Measurements from ENCODE around the gene SHOX.
"Not testable (repeated sequence)": the region's sequence is repeated elsewhere in the genome, so short reads cannot be mapped to it uniquely, and the experiment has no call there.

SHOX gene

DNA sequence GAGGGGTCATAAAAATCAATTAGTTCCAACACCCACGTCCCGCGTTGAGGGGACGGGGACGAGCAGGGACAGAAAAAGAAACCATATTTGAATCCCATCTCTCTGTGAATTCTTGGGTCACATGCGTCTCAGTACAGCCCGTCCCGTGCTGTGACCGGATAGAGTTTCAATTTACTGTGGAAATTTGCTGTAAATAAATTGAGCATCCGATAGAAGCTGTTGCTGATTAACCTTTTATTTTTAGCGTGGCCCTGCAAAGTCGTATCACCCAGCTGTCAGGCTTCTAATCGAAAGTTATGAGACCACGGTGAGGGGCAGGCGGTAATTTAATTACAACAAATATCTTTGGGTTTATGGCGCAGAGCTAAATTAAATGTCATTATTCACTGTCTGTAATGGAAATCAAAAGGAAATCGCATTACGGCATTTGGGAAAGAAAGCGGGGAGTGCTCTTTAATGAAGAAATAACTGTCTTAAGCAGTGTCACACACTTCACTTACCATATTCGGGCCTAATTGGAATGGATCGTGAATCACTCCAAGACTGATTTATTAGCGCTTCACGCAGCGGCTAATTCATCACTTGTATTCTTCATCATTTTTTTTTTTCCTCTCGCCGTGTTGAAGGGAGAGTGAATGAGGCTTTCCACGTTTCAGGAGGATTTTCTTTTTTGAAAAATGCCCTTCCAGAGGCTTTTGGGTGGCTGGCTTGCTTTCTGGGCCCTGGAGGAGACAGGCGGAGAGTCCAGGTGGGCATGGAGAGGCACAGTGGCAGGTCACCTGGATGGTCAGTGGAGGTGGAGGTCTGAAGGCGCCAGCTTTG lies 7.3 kb downstream of the SHOX start:
- no peak for DNase-seq (ENCODE audit: low spot score)

DNA sequence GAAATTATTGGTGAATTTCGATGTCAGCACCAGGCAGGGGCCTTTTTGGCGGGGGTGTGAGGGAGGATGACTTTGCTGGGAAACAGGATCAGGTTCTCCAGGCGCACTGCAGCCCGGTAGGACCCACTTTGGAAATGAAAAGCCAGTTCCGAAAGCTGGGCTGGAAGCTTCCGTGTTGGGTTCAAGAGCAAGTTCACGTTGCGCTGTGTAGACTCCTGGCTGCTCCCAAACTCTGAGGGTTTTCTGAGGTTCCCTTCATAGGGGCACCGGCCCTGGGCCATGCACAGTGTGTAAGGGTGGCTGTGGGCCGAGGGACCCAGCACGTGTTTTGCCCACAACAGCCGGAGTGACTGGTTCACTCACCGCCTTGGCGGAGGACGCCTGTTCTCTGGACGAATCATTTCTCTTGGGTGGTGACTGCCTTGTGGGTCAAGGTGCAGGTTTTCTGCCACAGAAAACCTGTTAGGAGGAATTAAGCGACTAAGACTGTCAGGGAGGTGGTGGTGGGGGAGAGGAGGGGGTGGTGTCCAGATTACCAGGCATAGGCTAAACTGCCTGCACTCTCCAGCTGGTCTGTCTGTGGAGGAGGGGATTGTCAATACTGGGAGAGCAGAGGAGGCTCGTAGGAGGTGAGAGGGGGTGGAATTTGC lies 8.0 kb downstream of the SHOX start:
- DNase-seq (ENCODE audit: low spot score), result no peak

DNA sequence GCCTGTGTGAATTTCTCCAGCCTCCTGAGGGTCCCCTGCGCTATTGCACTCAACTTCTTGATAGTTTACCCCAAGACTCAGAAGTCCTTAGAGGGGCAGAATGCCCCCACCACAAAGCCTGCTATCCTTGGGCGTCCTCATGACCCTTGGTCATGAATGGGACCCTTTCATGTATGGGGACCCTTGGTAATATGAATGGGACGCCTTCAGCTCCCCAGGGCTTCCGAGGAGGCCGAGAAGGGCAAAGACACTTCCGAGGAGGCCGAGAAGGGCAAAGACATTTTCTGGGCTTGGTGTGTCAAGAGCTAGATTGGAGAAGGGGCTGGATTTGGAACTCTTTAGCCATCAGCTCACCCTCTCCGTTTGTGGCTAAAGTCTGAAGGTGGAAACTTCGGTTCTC lies 8.6 kb downstream of the SHOX start:
- DNase-seq (ENCODE audit: low spot score), result no peak

DNA sequence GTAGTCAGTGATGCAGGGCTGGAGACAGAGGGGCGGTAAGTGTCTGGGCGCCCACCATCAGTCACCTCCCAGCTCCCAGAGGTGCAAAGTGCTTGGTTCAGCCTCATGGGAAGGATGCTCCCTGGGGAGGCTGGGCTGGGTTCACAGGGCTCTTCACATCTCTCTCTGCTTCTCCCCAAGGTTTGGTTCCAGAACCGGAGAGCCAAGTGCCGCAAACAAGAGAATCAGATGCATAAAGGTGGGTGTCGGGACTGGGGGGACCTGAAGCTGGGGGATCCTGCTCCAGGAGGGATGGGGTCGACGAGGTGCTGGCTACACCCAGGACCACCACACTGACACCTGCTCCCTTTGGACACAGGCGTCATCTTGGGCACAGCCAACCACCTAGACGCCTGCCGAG lies 10.1 kb downstream of the SHOX start:
- no peak for DNase-seq (ENCODE audit: low spot score)

DNA sequence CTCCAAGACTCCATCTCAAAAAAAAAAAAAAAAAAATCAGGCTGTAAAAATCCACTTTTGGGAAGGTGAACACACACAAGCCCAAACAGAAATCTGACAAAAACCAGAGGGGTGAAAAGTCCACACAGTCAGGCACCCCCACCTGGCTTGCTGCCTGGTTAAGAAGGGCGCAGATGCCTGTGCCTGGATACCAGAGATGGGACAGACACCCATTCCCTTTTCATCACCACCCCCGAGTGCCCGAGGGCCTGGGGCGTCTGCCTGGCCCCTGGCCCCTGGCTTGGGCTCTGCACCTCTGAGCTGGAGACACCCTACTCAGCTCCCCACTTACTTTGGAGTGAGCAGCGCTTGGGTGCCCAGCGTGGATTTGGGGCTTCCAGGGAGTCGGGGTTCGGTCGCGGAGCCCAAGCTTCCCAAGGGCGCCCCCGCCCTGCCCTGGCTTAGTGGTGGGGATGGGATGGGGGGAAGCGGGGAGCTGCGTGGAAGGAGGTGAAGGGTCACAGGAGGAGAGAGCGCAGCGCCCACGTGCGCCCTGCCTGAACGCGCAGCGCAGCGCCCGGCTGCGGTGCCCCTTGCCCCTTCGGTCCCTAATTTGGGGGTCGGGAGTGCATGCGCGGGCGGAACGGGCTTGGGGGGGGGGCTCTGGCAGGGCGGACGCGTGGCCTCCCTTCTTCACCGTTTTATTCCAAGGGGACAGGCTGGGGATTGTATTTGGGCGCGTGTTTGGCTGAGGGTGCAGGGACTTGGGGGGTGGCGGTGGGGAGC lies 11.3 kb downstream of the SHOX start:
- DNase-seq (ENCODE audit: low spot score), result no peak

DNA sequence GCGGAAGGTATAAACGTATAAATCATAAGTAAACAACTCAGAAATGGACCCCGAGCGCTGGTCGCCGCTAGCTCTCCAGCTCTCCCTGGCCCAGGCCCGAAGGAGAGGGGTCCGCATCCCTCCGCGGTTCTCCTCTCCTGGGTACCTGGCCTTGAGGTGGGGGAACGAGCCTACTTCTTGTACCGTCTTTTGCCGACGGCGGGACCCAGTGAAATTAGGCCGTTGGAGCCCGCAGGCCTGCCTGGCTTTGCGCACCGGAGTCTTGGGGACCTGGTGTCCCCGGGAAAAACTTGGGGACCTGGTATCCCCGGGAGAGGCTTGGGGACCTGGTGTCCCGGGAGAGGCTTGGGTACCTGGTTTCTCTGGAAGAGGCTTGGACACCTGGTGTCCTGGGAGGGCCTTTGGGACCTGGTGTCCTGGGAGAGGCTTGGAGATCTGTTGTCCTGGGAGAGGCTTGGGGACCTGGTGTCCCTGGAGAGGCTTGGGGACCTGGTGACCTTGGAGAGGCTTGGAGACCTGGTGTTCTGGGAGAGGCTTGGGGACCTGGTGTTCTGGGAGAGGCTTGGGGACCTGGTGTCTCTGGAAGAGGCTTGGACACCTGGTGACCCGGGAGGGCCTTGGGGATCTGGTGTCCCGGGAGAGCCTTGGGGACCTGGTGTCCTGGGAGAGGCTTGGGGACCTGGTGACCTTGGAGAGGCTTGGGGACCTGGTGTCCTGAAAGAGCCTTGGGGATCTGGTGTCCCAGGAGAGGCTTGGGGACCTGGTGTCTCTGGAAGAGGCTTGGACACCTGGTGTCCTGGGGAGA lies 12.0 kb downstream of the SHOX start:
- no peak for DNase-seq (ENCODE audit: low spot score)

DNA sequence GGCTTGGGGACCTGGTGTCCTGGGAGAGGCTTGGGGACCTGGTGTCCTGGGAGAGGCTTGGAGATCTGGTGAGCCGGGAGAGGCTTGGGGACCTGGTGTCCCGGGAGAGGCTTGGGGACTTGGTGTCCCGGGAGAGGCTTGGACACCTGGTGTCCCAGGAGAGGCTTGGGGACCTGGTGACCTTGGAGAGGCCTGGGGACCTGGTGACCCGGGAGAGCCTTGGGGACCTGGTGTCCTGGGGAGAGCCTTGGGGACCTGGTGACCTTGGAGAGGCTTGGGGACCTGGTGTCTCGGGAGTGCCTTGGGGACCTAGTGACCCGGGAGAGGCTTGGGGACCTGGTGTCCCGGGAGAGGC lies 12.6 kb downstream of the SHOX start:
- no peak for DNase-seq (ENCODE audit: low spot score)

DNA sequence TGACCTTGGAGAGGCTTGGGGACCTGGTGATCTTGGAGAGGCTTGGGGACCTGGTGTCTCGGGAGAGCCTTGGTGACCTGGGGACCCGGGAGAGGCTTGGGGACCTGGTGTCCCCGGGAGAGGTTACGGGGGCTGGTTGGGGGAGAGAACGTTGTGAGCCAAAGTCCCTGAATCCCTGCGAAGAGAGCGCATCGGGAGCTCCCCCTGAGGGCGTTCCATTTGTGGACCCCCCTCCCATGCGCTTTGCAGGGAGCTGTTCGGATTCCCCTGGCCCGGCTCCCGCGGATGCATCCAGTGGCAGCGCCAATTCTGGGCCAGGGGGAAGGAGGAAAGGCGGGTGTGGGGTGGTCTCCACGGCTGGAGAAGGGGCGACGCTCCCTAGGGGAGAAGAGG lies 13.3 kb downstream of the SHOX start:
- DNase-seq (ENCODE audit: low spot score), result no peak

DNA sequence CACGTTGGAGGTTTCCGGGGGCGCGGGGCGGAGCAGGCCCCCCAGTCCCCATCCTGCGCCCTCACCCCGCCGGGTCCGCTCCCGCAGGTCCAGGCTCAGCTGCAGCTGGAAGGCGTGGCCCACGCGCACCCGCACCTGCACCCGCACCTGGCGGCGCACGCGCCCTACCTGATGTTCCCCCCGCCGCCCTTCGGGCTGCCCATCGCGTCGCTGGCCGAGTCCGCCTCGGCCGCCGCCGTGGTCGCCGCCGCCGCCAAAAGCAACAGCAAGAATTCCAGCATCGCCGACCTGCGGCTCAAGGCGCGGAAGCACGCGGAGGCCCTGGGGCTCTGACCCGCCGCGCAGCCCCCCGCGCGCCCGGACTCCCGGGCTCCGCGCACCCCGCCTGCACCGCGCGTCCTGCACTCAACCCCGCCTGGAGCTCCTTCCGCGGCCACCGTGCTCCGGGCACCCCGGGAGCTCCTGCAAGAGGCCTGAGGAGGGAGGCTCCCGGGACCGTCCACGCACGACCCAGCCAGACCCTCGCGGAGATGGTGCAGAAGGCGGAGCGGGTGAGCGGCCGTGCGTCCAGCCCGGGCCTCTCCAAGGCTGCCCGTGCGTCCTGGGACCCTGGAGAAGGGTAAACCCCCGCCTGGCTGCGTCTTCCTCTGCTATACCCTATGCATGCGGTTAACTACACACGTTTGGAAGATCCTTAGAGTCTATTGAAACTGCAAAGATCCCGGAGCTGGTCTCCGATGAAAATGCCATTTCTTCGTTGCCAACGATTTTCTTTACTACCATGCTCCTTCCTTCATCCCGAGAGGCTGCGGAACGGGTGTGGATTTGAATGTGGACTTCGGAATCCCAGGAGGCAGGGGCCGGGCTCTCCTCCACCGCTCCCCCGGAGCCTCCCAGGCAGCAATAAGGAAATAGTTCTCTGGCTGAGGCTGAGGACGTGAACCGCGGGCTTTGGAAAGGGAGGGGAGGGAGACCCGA lies 14.0 kb downstream of the SHOX start:
- no peak for DNase-seq (ENCODE audit: low spot score)

DNA sequence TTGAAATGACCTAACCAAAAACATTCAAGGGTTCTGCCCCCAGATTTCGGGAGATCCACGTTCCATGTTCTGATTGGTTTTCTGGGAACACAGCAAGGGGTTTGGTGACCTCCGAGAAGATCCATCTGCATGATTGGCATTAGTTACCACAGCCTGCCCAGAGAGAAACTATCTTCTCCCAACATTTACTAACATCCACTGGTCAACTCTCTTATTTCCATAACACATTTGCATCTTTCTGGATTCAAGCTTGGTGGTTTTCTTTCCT lies 15.6 kb downstream of the SHOX start:
- no peak for DNase-seq (ENCODE audit: low spot score)

DNA sequence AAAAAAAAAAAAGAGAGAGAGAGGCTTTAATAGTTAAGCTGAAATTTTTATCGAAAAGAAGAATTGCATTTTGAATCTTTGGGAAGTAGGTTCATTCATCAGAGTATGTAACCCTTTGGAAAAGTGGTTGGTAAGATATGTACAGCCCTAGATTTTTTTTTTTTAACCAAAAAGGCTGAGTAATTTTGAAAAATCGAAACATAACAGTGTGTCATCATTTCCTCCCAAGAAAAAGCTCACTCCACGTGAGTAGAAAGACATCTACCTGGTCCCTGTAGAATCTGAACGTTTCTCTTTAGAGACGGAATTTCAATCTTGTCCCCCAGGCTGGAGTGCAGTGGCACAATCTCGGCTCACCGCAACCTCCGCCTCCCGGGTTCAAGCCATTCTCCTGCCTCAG lies 16.2 kb downstream of the SHOX start:
- no peak for DNase-seq (ENCODE audit: low spot score)

DNA sequence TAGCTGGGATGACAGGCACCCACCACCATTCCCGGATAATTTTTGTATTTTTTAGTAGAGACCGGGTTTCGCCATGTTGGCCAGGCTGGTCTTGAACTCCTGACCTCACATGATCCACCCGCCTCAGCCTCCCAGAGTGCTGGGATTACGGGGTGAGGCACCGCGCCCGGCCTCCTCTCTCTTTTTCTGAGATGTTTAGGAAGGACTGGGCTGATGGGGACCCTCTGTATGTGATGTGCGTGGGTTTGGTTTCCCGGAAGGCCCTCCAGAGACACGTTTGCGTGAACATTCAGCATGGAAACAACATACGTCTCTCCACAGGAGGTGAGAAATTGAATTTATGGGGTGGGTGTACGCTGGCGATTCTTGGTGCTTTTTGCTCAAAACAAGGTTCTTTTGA lies 18.6 kb downstream of the SHOX start:
- no peak for DNase-seq (ENCODE audit: low spot score)

DNA sequence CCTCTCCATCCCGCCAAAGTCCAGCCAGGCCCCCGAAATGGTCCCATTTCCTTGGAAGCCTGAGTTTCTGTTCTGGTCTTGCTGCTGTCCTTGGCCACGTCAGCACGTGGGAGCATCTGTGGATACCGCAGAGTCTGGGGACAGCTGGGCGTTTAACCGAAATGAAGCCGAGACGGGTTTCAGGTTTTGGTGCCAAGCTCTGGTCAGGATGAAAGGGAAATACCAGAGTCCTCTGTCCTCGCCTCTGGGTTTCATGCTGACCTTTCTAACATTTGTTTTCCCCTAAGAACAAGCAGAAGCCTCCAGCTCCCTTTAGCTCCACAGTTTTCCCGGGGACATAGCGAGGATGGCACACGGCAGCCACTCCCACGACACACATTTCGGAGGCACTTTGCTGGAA lies 19.7 kb downstream of the SHOX start:
- DNase-seq (ENCODE audit: low spot score), result no peak

DNA sequence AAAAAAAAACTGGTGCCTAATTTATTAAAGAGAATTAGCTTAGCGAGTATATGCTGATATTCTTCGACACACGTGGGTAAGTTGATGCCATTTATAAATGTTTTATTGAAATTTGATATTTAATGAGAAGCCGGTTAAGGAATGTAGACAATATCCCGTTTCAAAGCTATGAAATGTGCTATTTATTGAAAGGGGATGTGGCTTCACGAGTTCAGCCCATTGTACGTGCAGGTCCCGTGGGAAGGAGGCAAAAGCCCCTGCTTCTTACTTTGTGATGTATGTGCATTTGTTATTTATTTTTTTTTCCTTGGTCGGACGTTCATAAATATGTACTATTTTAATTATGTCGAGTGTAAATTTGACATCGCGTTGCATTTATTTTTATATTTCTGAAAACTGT lies 20.2 kb downstream of the SHOX start:
- DNase-seq (ENCODE audit: low spot score), result no peak

DNA sequence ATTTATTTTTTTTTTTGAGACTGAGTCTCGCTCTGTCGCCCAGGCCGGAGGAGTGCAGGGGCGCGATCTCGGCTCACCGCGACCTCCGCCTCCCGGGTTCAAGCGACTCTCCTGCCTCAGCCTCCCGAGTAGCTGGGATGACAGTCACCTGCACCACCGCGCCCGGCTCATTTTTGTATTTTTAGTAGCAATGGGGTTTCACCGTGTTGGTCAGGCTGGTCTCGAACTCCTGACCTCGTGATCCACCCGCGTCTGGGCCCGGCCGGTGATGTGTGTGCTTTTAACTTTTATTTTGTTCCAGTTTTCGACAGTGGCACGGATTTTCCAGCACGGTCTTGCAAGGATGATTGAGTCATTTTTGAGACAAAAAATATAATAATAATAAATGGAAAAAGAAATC lies 21.3 kb downstream of the SHOX start:
- not testable (repeated sequence) for DNase-seq (ENCODE audit: low spot score)

DNA sequence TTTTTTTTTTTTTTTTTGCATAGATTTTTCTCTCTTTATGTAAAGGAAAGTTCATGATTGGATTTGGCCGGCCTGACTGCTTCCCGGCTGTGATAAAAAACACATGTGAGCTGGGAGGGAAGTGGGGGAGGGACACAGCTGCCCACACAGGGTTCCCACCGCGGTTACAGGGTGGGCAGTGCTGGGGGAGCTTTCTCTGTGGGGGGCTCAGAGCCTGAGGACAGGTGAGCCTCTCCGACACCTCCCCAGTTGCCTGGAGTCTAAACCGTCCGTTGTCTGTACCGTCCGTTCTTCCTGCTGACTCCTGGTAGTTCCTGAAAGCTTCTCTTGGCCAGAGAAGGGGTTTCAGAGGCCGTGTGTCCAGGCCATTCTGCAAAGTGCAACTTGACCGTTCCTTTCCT lies 21.8 kb downstream of the SHOX start:
- DNase-seq (ENCODE audit: low spot score), result no peak

DNA sequence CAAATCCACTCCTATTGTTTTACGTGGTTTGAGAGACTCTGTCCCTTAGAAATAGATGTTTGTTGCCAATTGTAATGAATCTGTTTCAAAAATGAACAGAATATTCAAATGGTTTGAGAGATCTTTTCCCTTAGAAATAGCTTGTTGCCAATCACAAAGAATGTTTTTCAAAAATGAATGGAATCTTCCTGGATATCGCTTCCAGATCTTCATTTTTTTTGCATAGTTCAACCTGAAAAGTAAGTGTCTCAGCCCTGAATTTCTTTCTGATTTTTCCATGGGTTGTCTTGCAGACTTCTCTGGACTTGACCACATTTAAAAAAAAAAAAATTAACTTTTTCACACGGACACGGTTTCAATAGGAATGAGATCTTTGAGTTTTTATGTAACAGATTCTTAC lies 22.7 kb downstream of the SHOX start:
- no peak for DNase-seq (ENCODE audit: low spot score)

DNA sequence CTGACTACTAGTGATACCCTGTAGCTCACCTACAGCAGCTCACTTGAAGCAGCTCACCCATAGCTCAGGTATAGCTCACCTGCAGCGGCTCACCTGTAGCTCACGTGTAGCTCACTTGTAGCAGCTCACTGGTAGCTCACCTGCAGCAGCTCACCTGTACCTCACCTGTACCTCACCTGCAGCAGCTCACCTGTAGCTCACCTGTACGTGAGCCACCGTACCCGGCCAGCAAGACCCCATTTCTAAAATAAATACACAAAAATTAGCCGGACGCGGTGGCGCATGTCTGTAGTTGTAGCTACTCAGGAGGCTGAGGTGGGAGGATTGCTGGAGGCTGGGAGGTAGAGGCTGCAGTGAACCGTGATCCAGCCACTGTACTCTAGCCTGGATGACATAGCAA lies 30.6 kb downstream of the SHOX start:
- no peak for DNase-seq (ENCODE audit: low spot score)

DNA sequence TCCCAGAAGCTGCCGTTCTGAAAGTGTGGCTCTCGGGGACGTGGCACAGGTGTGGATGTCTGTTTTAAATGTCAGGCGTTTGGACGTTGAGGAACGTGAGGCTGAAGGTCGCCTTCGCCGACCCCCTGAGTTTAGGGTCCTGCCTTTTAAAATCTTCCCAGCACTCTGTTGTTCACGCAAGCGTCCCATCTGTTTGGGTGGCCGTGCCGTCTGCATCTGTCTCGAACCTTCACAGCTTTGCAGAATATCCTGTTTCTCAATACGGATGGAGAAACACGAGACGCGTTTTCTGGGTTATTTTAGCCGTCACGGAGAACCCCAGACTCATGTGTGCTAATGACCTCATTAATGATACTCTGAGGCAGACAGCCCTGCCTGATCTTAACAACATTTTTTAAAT lies 31.5 kb downstream of the SHOX start:
- DNase-seq (ENCODE audit: low spot score), result no peak

DNA sequence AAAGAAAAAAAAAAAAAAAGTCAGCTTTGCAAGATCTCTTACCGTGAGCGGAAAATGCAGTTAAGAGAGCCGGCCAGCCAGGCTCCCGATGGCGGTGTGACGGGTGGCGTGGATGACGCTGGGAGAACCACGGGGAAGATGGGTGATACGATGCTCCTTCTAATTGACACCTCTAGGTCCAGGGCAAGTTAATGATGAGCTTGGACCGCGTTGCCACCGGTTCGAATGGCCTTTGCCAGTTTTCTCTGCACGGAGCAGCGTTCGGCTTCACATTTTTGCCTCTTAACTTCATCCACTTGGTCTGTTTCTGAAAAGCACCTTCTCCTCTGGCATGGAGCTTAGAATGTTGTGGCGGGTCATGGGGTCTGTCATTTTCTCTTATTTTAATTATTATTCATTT lies 33.2 kb downstream of the SHOX start:
- no peak for DNase-seq (ENCODE audit: low spot score)
